Upper lobe of right lung (tissue), 1 donor: Measurements from ENCODE around the gene ARHGAP45. TPM values are rescaled to one million over a fixed set of nuclear protein-coding genes. Genes with fewer than 3 reads are reported as not detected.

Experiments used
- ATAC-seq: fragments of 200-7000 bp; cut with Tn5 transposase; one replicate; pipeline ENCODE4 v1.9.1; 2020; ENCODE audit warnings: mild to moderate bottlenecking, moderate library complexity
- DNase-seq: peaks from one replicate; pipeline ENCODE4 v3.0.0-alpha.2; 2020
- H3K27ac ChIP-seq: fragments of 200-600 bp; one replicate; pipeline ENCODE4 v1.8.0; 2022
- H3K27me3 ChIP-seq: fragments of 200-600 bp; one replicate; pipeline ENCODE4 v1.8.0; 2022; ENCODE audit warnings: mild to moderate bottlenecking
- H3K36me3 ChIP-seq: fragments of 200-600 bp; one replicate; pipeline ENCODE4 v1.8.0; 2022
- H3K4me1 ChIP-seq: fragments of 200-600 bp; one replicate; pipeline ENCODE4 v1.8.0; 2022
- H3K4me3 ChIP-seq: fragments of 200-600 bp; one replicate; pipeline ENCODE4 v1.8.0; 2022; ENCODE audit warnings: mild to moderate bottlenecking
- H3K9me3 ChIP-seq: fragments of 200-600 bp; one replicate; pipeline ENCODE4 v1.8.0; 2022
- CTCF ChIP-seq: fragments of 200-600 bp; IDR thresholded peaks from one replicate; pipeline ENCODE4 v1.8.0; 2022; ENCODE audit warnings: antibody characterized with exemption
- intact Hi-C: fragments of 100-400 bp; cut with DNase I; formaldehyde crosslinking; loops from one replicate; pipeline ENCODE4 v1.11.0; 2022
- total RNA-seq: library from RNA; stranded (reverse); fragmentation: NEBNext Ultra II Directional; extraction: Animal tissue kit (Norgen Biotek cat#: 25700); gene quantifications from one replicate; pipeline ENCODE4 v1.2.1, GENCODE V29; 2021
- donor health status: DM: no; HTN: yes; CAD: no; lungs with severe emphysema.

ARHGAP45 gene
- total RNA-seq, 1 donor from 2014 or later = 98.2 TPM

- H3K4me1 ChIP-seq = peaks cover 44% of the 10 kb centered on the region
These were observed 62.6 kb downstream of the ARHGAP45 start for GRCh38 chr19:1129535-1129934.

DNA sequence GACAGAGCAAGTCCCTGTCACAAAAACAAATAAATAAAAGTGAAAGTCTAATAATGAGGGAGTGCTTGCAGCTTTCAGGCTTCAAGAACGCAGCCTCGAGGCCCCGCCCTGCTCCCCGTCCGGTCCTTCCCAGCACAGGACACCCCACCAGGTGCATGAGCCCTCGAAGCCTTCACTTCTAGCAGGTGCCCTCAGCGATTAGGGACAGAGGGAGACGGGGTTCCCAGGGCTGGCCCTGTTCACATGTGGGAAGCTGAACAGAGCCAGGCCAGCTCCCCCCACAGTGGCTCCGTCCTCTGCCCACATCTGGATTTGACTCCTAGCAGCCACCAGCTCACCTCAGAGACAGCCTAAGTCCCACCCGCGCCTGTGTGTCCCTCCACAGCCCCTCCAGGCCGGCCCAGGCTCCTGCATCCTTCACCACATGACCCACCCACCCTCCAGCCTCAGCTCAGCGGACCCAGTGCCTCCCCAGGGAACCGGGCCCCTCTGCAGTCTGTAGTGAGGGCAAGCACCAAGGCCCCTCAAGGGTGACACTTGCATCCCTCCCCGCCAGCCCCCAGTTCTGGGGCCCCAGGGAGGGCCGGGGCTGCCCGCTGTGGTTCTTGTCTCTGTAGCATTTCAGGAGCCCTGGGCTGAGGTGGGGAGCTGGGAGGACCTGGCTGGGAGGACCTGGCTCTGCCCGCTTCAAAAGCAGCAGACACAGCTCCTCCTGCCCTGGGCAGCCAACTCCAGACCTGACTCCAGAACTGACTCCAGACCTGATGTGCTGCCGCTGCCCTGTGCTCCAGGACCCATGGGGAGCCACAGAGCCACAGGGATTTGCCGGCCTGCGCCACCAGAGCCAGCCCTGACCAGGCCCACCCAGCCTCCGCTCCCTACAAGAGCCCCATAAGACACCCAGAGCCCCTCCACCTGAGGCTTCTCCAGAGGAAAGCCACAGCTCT lies 64.1 kb downstream of the ARHGAP45 start:
- intact Hi-C loops = no loop called here
- Histone ChIP-seq H3K36me3 (peaks cover 28% of the 10 kb centered on the region), H3K27ac (peak overlapping the region; percentile 97), H3K9me3 (no peaks in the 10 kb centered on the region), H3K27me3 (no peaks in the 10 kb centered on the region), H3K4me3 (peak overlapping the region; percentile 80), H3K4me1 (peaks cover 49% of the 10 kb centered on the region)
- DNase-seq (no peak), ATAC-seq (peak; percentile 0)
- no peak for TF ChIP-seq CTCF

More at GRCh38 chr19:1129535-1129934, 62.6 kb downstream of the ARHGAP45 start:
- no peak overlapping the region for H3K27ac ChIP-seq
- H3K27me3 ChIP-seq = no peaks in the 10 kb centered on the region
- ATAC-seq (no peak), DNase-seq (no peak)
- no peak overlapping the region for H3K4me3 ChIP-seq
- TF ChIP-seq CTCF = no peak
- H3K36me3 ChIP-seq = peaks cover 38% of the 10 kb centered on the region
- H3K9me3 ChIP-seq = no peaks in the 10 kb centered on the region
- intact Hi-C loops = loop anchor here (10.0 kb wide), 1 partner anchor 45 kb away; the partner anchor contains the start of gene SBNO2

- Histone ChIP-seq H3K27me3 (no peaks in the 10 kb centered on the region), H3K27ac (peak overlapping the region; percentile 97), H3K4me3 (peak overlapping the region; percentile 80), H3K9me3 (no peaks in the 10 kb centered on the region), H3K36me3 (peaks cover 21% of the 10 kb centered on the region), H3K4me1 (peaks cover 51% of the 10 kb centered on the region)
- peak; percentile 82 for ATAC-seq
- intact Hi-C loops = no loop called here
- TF ChIP-seq CTCF = no peak
- DNase-seq = peak; percentile 94
These were observed 65.0 kb downstream of the ARHGAP45 start for GRCh38 chr19:1131718-1132551.

- ATAC-seq (peak; percentile 3), DNase-seq (no peak)
- intact Hi-C loops = no loop called here
- H3K36me3 ChIP-seq = peaks cover 13% of the 10 kb centered on the region
- no peaks in the 10 kb centered on the region for H3K27me3 ChIP-seq
- peak overlapping the region; percentile 80 for H3K4me3 ChIP-seq
- H3K27ac ChIP-seq = peak overlapping the region; percentile 97
- no peak for TF ChIP-seq CTCF
- H3K4me1 ChIP-seq = peaks cover 51% of the 10 kb centered on the region
- H3K9me3 ChIP-seq = no peaks in the 10 kb centered on the region
These were observed 65.8 kb downstream of the ARHGAP45 start for GRCh38 chr19:1132552-1133383.

- Histone ChIP-seq H3K36me3 (peaks cover 7% of the 10 kb centered on the region), H3K27me3 (no peaks in the 10 kb centered on the region), H3K4me1 (peaks cover 51% of the 10 kb centered on the region), H3K4me3 (peak overlapping the region; percentile 80), H3K9me3 (no peaks in the 10 kb centered on the region), H3K27ac (peak overlapping the region; percentile 97)
- no peak for TF ChIP-seq CTCF
- ATAC-seq (peak; percentile 34), DNase-seq (no peak)
- intact Hi-C loops = no loop called here
These were observed 66.5 kb downstream of the ARHGAP45 start for GRCh38 chr19:1133471-1133929.
